Measurements from ENCODE around the gene SLC43A3. TPM values are rescaled to one million over a fixed set of nuclear protein-coding genes. Genes with fewer than 3 reads are reported as not detected.

SLC43A3 gene
- total and polyA plus RNA-seq, 2 of the 4 experiments (the other 2 are of a cell fraction), result 12.7 to 21.1 TPM

DNA sequence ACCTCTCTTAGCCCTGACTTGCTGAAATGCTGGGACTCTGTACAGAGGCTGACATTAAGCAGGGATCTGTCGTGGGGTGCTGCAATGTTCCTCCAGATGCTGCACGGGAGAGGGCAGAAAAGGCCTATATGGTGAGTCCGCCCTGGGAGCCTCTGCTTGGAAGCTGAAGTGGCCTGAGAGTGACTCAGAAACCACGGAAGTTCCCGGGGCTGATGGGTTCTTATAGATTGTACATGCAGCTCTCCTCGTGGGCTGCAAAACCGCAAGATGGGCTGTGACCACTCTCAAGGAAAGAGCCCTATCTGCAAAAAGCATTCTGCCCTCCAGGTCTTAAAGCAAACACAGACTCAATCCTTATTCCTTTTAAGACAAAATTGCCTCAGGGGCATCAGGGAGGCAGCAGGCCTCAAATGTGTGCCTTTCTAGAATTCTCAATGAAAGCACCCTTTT, 5.8 kb upstream of the SLC43A3 start (continued):
- TF ChIP-seq POLR2A (IDR thresholded peaks at IDR 0.05; ENCODE audit: low read depth, low read length) (no peak), MXI1 (IDR thresholded peaks at IDR 0.05; ENCODE audit: borderline replicate concordance, low read depth, low read length) (no peak), CEBPB (IDR thresholded peaks at IDR 0.05; ENCODE audit: low read depth, low read length) (0 out of 2 replicates have a peak, but pooled peaks have one; percentile 7), USF2 (IDR thresholded peaks at IDR 0.05; ENCODE audit: low read depth, low read length) (peak; percentile 19), CHD1 (IDR thresholded peaks at IDR 0.05; ENCODE audit: low read depth, low read length) (no peak)

DNA sequence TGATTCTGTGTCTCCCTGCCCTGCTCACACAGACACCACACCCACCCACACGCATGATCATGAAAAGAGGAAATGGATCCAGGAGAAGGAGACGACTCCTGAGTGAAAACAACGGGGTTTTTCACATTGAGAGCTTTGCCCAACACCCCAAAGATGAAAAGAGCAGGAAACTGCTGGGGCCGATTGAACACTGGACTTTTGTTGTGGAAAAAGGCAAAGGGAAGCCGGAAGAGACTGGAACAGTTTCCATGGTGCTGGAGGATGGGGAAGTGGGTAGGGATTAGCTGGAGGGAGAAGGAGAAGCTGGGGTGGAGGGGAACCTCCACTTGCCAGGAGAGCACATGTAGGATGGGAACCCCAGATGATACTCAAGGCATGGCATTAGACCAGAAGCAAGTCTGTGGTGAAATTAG, 5.2 kb upstream of the SLC43A3 start:
- 0 out of 3 replicates have a peak overlapping the region, but pooled peaks have one; percentile 29 for H2BK15ac ChIP-seq (ENCODE audit: low read depth, low read length)
- H3K9me3 ChIP-seq (ENCODE audit: control insufficient read depth, insufficient read depth, low read length), result no peaks in the 10 kb centered on the region
- peak overlapping the region; percentile 44; the same call in 1 of the 2 replicates for H2BK120ac ChIP-seq (ENCODE audit: low read depth, low read length)
- H3K4me3 ChIP-seq (ENCODE audit: insufficient read depth, low read depth, low read length), result no peak overlapping the region
- peak overlapping the region; percentile 78 for H4K91ac ChIP-seq (ENCODE audit: insufficient read depth, low read depth, low read length)
- in situ Hi-C loops (cut with MboI; ENCODE audit: low sequenced_read_pairs) (no loop called here), dilution Hi-C loops (cut with HindIII; ENCODE audit: low sequenced_read_pairs, unreplicated experiment) (no loop called here), intact Hi-C loops (cut with micrococcal nuclease) (no loop called here)
- CTCF ChIA-PET, result no interaction called here
- H3K4me1 ChIP-seq (ENCODE audit: control insufficient read depth, insufficient read depth, low read length), result peaks cover 29% of the 10 kb centered on the region
- peak overlapping the region; percentile 54 for H2BK20ac ChIP-seq (ENCODE audit: low read depth, low read length)
- H2AK9ac ChIP-seq (replicated peaks; ENCODE audit: low read depth, low read length, poor library complexity), result no peak overlapping the region
- H3K27ac ChIP-seq (ENCODE audit: insufficient read depth, low read length), result peak overlapping the region; percentile 24
- H4K8ac ChIP-seq (ENCODE audit: low read depth in 2 of 2, low read length in 2 of 2), result peak overlapping the region in 1 of 2 experiments; percentile 89; a peak in 3 of 4 replicates
- H2BK5ac ChIP-seq (ENCODE audit: low read depth, low read length, poor library complexity, severe bottlenecking), result no peak overlapping the region
- H3K36me3 ChIP-seq (ENCODE audit: control insufficient read depth, insufficient read depth, low read length), result no peaks in the 10 kb centered on the region
- H2AFZ ChIP-seq (replicated peaks; ENCODE audit: low read length, poor library complexity), result peak overlapping the region; percentile 60
- no peak overlapping the region for H3K9ac ChIP-seq (ENCODE audit: low read depth, low read length)
- H3K4me2 ChIP-seq (ENCODE audit: low read depth, low read length), result no peak overlapping the region
- H2AK5ac ChIP-seq (ENCODE audit: low read depth, low read length), result peak overlapping the region; percentile 75
- no peaks in the 10 kb centered on the region for H3K79me1 ChIP-seq (ENCODE audit: low read depth in 1 of 2, low read length in 2 of 2)
- peak overlapping the region; percentile 54; the same call in 1 of the 2 replicates for H3K14ac ChIP-seq (replicated peaks; ENCODE audit: low read depth, low read length)
- peak overlapping the region; percentile 9 for H4K5ac ChIP-seq (ENCODE audit: low read depth, low read length)
- BruUV-seq (replicated peaks), result no TSS peak
- peak overlapping the region; percentile 0 for H3K18ac ChIP-seq (ENCODE audit: low read depth, low read length)
- H3K27me3 ChIP-seq (ENCODE audit: control insufficient read depth, insufficient read depth, low read length), result no peaks in the 10 kb centered on the region
- TF ChIP-seq CHD1 (IDR thresholded peaks at IDR 0.05; ENCODE audit: low read depth, low read length) (no peak), NFE2L2 (IDR thresholded peaks at IDR 0.05; ENCODE audit: low read depth, low read length) (no peak), RFX5 (IDR thresholded peaks at IDR 0.05; ENCODE audit: low read depth, low read length) (no peak), RAD21 (IDR thresholded peaks at IDR 0.05; ENCODE audit: low read length) (no peak), CEBPB (IDR thresholded peaks at IDR 0.05; ENCODE audit: low read depth, low read length) (no peak)
- H3K56ac ChIP-seq (ENCODE audit: extremely low read depth, insufficient read depth, low read length), result no peak overlapping the region
- DNase-seq (no peak), ATAC-seq (ENCODE audit: low read depth) (no peak)
- H4K20me1 ChIP-seq (ENCODE audit: insufficient read depth, low read length), result no peaks in the 10 kb centered on the region
- POLR2A ChIA-PET (ENCODE audit: unreplicated experiment), result no interaction called here
- WGBS, 2 experiments (ENCODE audit: extremely low coverage in 2 of 2, insufficient read length in 1 of 2), result 90% methylated on average over 3 of the region's 5 CpGs; no CpG with 5 or more reads in 1 of the 2 experiments
- H3K23ac ChIP-seq (ENCODE audit: low read depth, low read length), result peak overlapping the region; percentile 13; the same call in 1 of the 2 replicates
- H3K4ac ChIP-seq (ENCODE audit: low read depth, low read length), result peak overlapping the region; percentile 66
- H3K9me1 ChIP-seq (ENCODE audit: insufficient read depth, low read length), result peaks cover 6% of the 10 kb centered on the region

Measured in IMR-90 (cell line).